GM21367 (cell line): ENCODE data around the gene IFT88.
A peak's percentile ranks its signal among the peaks of the same experiment; 100 is the strongest.

Experiments used
- ATAC-seq: cut with Tn5 transposase; IDR thresholded peaks from one replicate; pipeline ENCODE4 v1.9.1; 2021; ENCODE audit not compliant: unreplicated experiment

Gene IFT88, protein sequence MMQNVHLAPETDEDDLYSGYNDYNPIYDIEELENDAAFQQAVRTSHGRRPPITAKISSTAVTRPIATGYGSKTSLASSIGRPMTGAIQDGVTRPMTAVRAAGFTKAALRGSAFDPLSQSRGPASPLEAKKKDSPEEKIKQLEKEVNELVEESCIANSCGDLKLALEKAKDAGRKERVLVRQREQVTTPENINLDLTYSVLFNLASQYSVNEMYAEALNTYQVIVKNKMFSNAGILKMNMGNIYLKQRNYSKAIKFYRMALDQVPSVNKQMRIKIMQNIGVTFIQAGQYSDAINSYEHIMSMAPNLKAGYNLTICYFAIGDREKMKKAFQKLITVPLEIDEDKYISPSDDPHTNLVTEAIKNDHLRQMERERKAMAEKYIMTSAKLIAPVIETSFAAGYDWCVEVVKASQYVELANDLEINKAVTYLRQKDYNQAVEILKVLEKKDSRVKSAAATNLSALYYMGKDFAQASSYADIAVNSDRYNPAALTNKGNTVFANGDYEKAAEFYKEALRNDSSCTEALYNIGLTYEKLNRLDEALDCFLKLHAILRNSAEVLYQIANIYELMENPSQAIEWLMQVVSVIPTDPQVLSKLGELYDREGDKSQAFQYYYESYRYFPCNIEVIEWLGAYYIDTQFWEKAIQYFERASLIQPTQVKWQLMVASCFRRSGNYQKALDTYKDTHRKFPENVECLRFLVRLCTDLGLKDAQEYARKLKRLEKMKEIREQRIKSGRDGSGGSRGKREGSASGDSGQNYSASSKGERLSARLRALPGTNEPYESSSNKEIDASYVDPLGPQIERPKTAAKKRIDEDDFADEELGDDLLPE

GRCh38 chr13:20566898-20567874 is at the start of gene IFT88:
Gene IFT88 (plus strand): TSS chr13:20567157. CDS start chr13:20574386, 7,229 bp downstream.
- peak; percentile 82 for ATAC-seq

DNA sequence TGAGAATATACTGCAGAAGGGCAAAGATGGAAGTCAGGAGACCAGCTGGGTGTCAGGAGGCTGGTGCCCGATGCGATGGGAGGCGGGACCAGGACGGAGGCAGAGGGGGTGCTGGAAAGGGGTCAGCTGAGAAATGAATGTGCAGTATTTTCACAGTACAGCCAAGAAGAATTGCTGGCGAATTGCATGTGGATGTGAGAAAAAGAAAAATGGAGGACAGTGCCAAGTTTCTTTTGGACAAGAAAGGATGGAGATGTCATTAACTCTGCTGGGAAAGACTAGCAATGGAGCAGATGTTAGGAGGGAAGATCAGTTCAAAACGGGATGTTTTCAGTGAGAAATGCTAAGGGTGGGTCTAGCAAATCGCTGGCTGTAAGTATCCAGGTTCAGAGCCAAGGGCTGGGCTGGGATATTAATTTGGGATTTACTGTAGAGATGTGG is 48.3 kb upstream of the IFT88 start:
- no peak for ATAC-seq

DNA sequence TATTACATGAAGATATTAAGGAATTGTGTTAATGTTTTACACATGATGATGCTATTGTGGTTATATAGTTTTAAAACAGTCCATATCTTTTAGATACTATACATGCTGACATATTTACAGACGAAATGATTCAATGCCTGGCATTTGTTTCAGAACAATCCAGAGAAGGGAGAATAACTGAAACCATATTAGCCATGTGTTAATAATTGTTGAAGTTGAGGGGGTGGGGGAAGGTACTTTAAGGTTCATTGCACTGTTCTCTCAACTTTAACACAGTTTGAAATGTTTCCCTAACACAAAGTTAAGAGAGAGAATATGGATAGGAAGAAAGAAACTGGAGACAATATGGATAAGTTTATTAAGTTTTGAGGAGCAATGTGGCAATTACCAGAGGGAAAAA is 47.1 kb upstream of the IFT88 start:
- ATAC-seq = no peak

GRCh38 chr13:20521364-20522115 is 45.4 kb upstream of the IFT88 start:
- ATAC-seq = no peak

- ATAC-seq = peak; percentile 10
Measured at GRCh38 chr13:20525144-20525600, 41.8 kb upstream of the IFT88 start.

- peak; percentile 69 for ATAC-seq
Measured at GRCh38 chr13:20525601-20526544, 41.1 kb upstream of the IFT88 start, which contains the start of gene CRYL1. Gene CRYL1 (minus strand): TSS chr13:20525857. CDS start chr13:20525794, 63 bp downstream.

DNA sequence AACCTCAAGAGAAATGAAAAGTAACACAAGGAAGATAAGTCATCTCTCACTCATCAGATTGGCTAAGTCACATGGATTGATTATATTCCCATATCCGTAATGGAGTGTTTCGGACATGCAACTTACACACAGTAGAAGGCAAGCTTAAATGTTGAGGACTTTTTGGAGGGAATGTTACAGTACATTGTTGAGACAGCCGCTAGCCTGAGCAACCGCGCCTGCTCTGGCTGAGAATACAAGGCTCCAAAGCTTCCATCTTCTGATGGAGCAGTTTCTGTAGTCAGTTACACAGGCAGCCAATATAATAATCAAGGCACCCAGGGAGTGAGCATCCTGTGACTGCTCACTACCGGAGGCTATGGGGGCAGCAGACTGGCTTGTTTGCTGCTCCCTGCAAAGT is 40.3 kb upstream of the IFT88 start:
- no peak for ATAC-seq

DNA sequence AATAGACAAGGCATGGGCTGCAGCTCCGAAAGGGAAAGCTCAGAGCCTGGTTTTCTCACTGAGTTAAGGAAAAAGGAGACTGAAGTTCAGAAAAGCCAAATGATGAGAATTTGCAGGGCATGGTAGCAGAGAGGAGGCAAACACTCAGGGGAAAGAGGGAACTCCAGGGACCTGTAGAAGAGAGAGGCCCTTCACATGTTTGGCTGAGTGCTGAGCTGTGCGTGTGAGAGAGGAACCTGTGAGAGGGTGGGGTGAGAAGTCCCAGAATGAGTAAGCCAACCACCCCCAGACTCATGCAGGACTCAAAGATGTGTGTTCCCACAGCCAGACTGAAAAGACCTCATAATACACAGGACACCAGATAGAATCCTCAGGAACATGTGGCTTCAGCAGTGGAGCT is 38.5 kb upstream of the IFT88 start:
- no peak for ATAC-seq

GRCh38 chr13:20534038-20534608 is 32.8 kb upstream of the IFT88 start:
- ATAC-seq = no peak

DNA sequence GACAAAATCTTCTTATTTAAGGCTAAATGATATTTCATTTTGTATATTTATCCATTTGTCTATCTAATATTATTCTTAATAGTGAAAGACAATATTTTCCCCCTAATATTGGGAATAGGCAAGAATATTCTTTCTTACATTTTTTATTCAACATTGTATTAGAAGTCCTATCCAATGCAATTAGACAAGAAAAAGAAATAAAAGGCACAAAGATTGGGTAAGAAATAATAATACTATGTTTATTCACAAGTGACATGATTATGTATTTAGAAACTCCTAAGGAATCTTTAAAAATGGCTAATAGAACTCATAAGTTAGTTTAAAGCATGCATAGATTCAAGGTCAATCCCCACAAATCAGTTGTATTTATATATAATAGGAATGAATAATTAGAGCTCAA is 30.0 kb upstream of the IFT88 start:
- no peak for ATAC-seq

DNA sequence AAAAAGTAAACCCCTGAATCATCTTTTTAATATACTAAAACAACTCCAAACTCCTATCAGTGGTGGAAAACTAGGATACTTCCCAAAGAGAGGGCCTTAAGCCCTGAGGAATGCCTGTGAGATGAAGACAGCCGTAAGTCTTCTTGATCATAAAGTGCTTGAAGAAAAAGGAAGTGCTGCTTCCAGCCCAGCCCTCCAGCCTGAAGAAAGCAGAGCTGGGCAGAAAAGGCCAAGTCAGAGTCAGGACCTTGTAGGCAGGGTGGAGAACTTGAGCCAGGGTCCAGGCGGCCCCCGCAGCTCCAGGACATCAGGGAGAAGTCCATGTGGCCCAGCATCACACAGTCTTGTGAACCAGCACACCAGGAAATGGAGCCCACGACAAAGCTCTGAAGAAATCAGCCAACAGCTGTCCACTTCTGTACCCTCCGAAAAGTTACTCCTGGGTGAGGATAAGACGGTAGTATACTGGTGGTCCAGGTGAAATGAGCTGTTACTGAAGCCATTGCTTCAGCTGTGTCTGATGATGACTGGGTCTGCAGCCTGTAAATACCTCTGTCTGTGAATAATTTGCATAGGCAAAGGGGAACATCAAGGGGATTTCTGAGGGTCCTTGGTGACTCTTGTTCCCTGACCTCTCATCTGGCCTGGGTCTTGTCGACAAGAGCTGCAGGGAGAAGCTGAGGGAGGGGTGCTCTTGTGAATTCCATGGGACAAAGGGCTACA is 22.6 kb upstream of the IFT88 start:
- ATAC-seq = no peak

GRCh38 chr13:20546556-20546955 is 20.4 kb upstream of the IFT88 start:
- ATAC-seq = peak; percentile 49

DNA sequence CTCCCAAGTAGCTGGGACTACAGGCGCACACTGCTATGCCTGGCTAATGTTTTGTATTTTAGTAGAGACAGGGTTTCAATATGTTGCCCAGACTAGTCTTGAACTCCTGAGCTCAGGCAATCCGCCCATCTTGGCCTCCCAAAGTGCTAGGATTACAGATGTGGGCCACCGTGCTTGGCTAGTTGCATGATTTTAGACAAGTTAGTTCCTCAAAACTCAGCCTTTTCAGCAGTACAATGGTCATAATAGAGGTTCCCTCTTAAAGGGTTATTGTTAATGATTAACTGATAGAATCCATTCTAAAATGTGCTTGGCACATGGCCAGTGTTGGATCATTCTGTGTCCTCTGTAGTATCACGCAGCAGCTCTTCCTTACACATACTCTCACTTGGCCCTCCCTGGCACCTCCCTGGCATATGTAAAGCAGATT is 19.5 kb upstream of the IFT88 start:
- ATAC-seq = no peak

DNA sequence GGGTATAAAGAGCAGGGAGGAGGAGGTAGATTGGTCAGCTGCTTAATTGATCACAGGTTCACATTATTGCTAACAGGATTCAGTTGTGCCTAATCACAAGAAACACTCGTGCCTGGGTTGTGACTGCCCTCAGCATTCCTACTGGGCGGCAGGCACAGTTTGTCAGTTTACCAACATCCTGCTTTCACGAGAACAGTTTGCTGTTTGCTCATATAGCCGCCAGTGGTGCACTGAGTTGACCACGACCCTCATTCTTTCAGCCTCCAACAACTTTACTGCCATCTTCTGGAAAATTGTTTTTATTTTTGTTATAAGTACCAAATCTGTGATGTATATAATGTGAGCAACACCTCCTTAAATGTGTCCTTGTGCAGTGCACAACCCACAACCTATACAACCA is 16.2 kb upstream of the IFT88 start:
- no peak for ATAC-seq

DNA sequence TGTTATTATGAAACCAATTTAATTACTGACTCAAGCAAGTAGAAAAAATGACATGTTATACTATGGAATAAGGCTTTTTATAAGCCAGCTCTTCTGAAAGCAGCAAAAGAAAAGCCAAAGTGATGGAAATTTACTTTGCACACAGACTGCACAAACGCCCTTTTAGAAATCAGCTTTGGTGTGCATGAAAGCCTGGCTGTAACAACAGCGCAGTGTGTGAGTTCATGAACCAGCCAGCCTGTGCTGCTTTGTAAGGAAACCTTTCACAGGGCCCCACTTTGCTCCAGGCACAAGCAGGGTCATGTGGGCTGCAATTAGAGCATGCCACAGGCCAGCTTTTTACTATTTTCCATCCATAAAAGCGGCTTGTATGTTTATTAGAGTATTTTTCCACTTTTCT is 13.6 kb upstream of the IFT88 start:
- ATAC-seq = no peak

DNA sequence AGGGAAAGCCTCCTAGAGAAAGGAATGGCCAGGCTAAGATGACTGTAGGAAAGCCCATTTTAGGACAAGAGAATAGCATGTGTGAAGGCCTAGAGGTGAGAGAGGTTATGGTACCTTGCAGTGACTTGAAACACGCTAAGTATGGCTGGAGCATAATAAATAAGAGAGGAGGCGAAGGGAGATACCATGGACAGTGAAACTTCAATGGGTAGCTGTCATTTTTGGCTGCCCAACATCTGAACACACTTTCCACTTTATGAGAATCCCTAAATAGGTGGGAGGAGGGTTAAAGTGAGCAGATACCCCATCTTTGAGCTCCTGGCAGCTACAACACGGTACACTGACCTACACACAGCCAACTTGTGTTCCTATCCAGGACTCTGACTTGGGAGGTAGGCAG is 8.0 kb upstream of the IFT88 start:
- ATAC-seq = no peak

- ATAC-seq = no peak
Measured at GRCh38 chr13:20559659-20560356, 7.1 kb upstream of the IFT88 start.
